ENCODE results near the gene RPUSD2.

RPUSD2 gene

DNA sequence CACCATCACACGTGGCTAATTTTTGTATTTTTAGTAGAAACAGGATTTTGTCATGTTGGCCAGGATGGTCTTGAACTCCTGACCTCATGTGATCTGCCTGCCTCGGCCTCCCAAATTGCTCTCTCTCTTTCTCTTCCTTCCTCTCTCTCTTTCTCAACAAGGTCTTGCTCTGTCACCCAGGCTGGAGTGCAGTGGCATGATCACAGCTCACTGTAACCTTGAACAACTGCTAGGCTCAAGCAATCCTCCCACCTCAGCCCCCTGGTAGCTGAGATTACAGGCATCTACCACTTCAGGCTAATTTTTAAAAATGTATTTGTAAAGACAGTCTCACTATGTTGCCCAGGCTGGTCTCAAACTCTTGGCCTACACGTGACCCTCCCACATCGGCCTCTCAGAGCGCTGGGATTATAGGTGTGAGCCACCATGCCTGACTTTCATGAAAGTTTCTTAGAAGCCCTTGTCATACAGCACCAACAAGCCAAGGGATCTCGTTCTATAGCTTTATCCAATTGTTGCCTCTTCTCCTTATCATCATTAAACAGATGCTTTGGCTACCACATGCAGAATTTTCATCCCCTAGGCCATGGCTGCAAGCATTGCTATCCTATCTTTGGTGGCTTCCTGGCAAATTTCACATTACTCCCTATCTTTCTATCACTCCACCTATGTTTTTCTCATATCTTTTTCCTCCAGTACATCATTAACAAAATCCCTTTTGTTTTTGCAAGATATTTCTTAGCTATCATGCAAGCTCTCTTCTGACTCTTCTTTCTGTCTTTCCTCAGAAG, 10.0 kb upstream of the RPUSD2 start:
- H2AK5ac ChIP-seq (ENCODE audit: low read length) = no peak overlapping the region
- H3K79me2 ChIP-seq (ENCODE audit: control insufficient read depth, insufficient read depth, low read length) = no peaks in the 10 kb centered on the region
- WGBS (ENCODE audit: extremely low coverage, insufficient coverage, low lambda C conversion rate) = no CpG with 5 or more reads among the region's 6 CpGs
- no peak overlapping the region for H3K18ac ChIP-seq (ENCODE audit: low read length)
- peaks cover 2% of the 10 kb centered on the region for H3K36me3 ChIP-seq (ENCODE audit: control insufficient read depth, insufficient read depth, low read length)
- H4K5ac ChIP-seq (ENCODE audit: low read length) = no peak overlapping the region
- no peak overlapping the region for H2BK15ac ChIP-seq (replicated peaks; ENCODE audit: low read depth)
- no peak overlapping the region for H3K56ac ChIP-seq (ENCODE audit: low read length)
- no peak overlapping the region for H3K23ac ChIP-seq (ENCODE audit: low read length)
- no peak overlapping the region for H3K9ac ChIP-seq (ENCODE audit: low read length)
- no peak overlapping the region for H3K27ac ChIP-seq (ENCODE audit: low read depth, low read length)
- H2BK120ac ChIP-seq (ENCODE audit: low read depth, low read length) = no peak overlapping the region
- H3K27me3 ChIP-seq (ENCODE audit: insufficient read depth, low read length, poor library complexity) = no peaks in the 10 kb centered on the region
- no peak overlapping the region for H3K4me2 ChIP-seq (ENCODE audit: low read length)
- no peak overlapping the region for H3K4ac ChIP-seq (ENCODE audit: low read depth, low read length)
- no peak for DNase-seq
- peaks cover 2% of the 10 kb centered on the region for H3K4me1 ChIP-seq (ENCODE audit: control insufficient read depth, low read depth, low read length)
- no peak overlapping the region for H4K8ac ChIP-seq (ENCODE audit: low read depth, low read length)
- no peak overlapping the region for H3K4me3 ChIP-seq (ENCODE audit: low read length)
- H3K79me1 ChIP-seq (ENCODE audit: low read length) = peaks cover 2% of the 10 kb centered on the region
- no peak overlapping the region for H2BK5ac ChIP-seq (ENCODE audit: low read length)

DNA sequence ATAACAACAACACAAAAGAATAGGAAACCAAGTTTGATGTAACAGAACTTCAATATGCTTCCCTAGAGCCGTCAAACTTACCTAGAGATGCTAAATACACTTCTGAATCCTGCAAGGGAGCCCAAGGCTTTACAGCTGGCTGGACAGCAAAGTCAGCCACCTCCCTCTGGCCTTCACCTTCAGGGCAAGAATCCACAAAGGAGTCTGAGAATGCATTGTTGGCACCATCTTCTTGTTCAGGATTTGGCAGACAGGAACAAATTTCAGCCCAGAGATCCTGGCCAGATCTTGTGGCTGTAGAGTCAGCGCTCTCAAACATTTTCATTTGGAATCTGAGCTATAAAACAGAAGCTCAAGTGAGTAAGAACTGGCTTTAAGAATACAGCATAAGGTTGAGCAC, 6.4 kb upstream of the RPUSD2 start:
- Histone ChIP-seq H3K9ac (ENCODE audit: low read length) (no peak overlapping the region), H3K4me1 (ENCODE audit: control insufficient read depth, low read depth, low read length) (peaks cover 4% of the 10 kb centered on the region), H3K36me3 (ENCODE audit: control insufficient read depth, insufficient read depth, low read length) (no peaks in the 10 kb centered on the region), H3K18ac (ENCODE audit: low read length) (no peak overlapping the region), H3K56ac (ENCODE audit: low read length) (no peak overlapping the region), H3K4me2 (ENCODE audit: low read length) (no peak overlapping the region), H4K8ac (ENCODE audit: low read depth, low read length) (no peak overlapping the region), H2BK120ac (ENCODE audit: low read depth, low read length) (no peak overlapping the region), H2BK15ac (replicated peaks; ENCODE audit: low read depth) (no peak overlapping the region), H2BK5ac (ENCODE audit: low read length) (no peak overlapping the region), H3K27me3 (ENCODE audit: insufficient read depth, low read length, poor library complexity) (no peaks in the 10 kb centered on the region), H3K4ac (ENCODE audit: low read depth, low read length) (no peak overlapping the region), H4K5ac (ENCODE audit: low read length) (no peak overlapping the region), H3K79me2 (ENCODE audit: control insufficient read depth, insufficient read depth, low read length) (no peaks in the 10 kb centered on the region), H2AK5ac (ENCODE audit: low read length) (no peak overlapping the region), H3K27ac (ENCODE audit: low read depth, low read length) (no peak overlapping the region), H3K79me1 (ENCODE audit: low read length) (peaks cover 2% of the 10 kb centered on the region), H3K23ac (ENCODE audit: low read length) (no peak overlapping the region), H3K4me3 (ENCODE audit: low read length) (no peak overlapping the region)
- no CpG with 5 or more reads among the region's 2 CpGs for WGBS (ENCODE audit: extremely low coverage, insufficient coverage, low lambda C conversion rate)
- no peak for DNase-seq

DNA sequence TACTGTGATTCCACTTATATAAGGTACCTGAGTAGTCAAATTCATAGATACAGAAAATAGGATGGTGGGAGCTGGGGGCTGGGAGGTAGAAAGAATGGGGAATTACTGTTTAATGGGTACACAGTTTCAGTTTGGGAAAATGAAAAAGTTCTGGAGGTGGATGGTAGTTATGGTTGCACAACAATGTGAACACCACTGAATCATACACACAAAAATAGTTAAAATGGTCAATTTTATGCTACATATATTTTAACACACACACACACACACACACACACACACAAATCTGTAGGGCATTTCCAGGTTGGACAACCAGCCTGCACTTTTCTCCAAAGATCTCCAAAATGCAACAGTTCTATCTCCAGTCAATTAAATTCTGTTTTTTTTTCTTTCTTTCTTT, 5.7 kb upstream of the RPUSD2 start:
- no peak overlapping the region for H3K4ac ChIP-seq (ENCODE audit: low read depth, low read length)
- H2BK15ac ChIP-seq (replicated peaks; ENCODE audit: low read depth) = no peak overlapping the region
- H4K5ac ChIP-seq (ENCODE audit: low read length) = no peak overlapping the region
- no peak overlapping the region for H4K8ac ChIP-seq (ENCODE audit: low read depth, low read length)
- H3K18ac ChIP-seq (ENCODE audit: low read length) = no peak overlapping the region
- no peak overlapping the region for H3K56ac ChIP-seq (ENCODE audit: low read length)
- no peak overlapping the region for H2BK5ac ChIP-seq (ENCODE audit: low read length)
- no peak overlapping the region for H3K4me2 ChIP-seq (ENCODE audit: low read length)
- H3K79me2 ChIP-seq (ENCODE audit: control insufficient read depth, insufficient read depth, low read length) = no peaks in the 10 kb centered on the region
- no peak overlapping the region for H3K4me3 ChIP-seq (ENCODE audit: low read length)
- H2AK5ac ChIP-seq (ENCODE audit: low read length) = no peak overlapping the region
- no peaks in the 10 kb centered on the region for H3K27me3 ChIP-seq (ENCODE audit: insufficient read depth, low read length, poor library complexity)
- H3K9ac ChIP-seq (ENCODE audit: low read length) = no peak overlapping the region
- no peak for DNase-seq
- no peak overlapping the region for H3K27ac ChIP-seq (ENCODE audit: low read depth, low read length)
- H3K4me1 ChIP-seq (ENCODE audit: control insufficient read depth, low read depth, low read length) = peaks cover 4% of the 10 kb centered on the region
- H2BK120ac ChIP-seq (ENCODE audit: low read depth, low read length) = no peak overlapping the region
- H3K79me1 ChIP-seq (ENCODE audit: low read length) = peaks cover 2% of the 10 kb centered on the region
- H3K36me3 ChIP-seq (ENCODE audit: control insufficient read depth, insufficient read depth, low read length) = no peaks in the 10 kb centered on the region
- no peak overlapping the region for H3K23ac ChIP-seq (ENCODE audit: low read length)

- Histone ChIP-seq H3K56ac (ENCODE audit: low read length) (peak within 1 kb of the TSS; percentile 92), H3K27me3 (ENCODE audit: insufficient read depth, low read length, poor library complexity) (no peaks in the 10 kb centered on the region), H2BK120ac (ENCODE audit: low read depth, low read length) (no peak within 1 kb of the TSS), H2AK5ac (ENCODE audit: low read length) (no peak within 1 kb of the TSS), H3K4ac (ENCODE audit: low read depth, low read length) (no peak within 1 kb of the TSS), H4K5ac (ENCODE audit: low read length) (no peak within 1 kb of the TSS), H3K36me3 (ENCODE audit: control insufficient read depth, insufficient read depth, low read length) (no peaks in the 10 kb centered on the region), H3K23ac (ENCODE audit: low read length) (peak within 1 kb of the TSS; percentile 89), H3K4me1 (ENCODE audit: control insufficient read depth, low read depth, low read length) (peaks cover 4% of the 10 kb centered on the region), H4K8ac (ENCODE audit: low read depth, low read length) (no peak within 1 kb of the TSS), H3K79me1 (ENCODE audit: low read length) (peaks cover 2% of the 10 kb centered on the region), H3K4me2 (ENCODE audit: low read length) (peak within 1 kb of the TSS; percentile 93), H3K79me2 (ENCODE audit: control insufficient read depth, insufficient read depth, low read length) (peaks cover 6% of the 10 kb centered on the region), H2BK5ac (ENCODE audit: low read length) (no peak within 1 kb of the TSS), H3K4me3 (ENCODE audit: low read length) (peak within 1 kb of the TSS; percentile 93), H2BK15ac (replicated peaks; ENCODE audit: low read depth) (no peak within 1 kb of the TSS), H3K18ac (ENCODE audit: low read length) (peak within 1 kb of the TSS; percentile 60), H3K27ac (ENCODE audit: low read depth, low read length) (peak within 1 kb of the TSS; percentile 49), H3K9ac (ENCODE audit: low read length) (peak within 1 kb of the TSS; percentile 92)
- DNase-seq = peak; percentile 100
- no CpG with 5 or more reads among the region's 40 CpGs for WGBS (ENCODE audit: extremely low coverage, insufficient coverage, low lambda C conversion rate)
These were observed 4.3 kb upstream of the RPUSD2 start, which contains the start of gene CCDC32 for GRCh38 chr15:40564591-40565332. CCDC32 (minus strand) TSS chr15:40565042; CDS start chr15:40563015, 2,027 bp downstream.

- H3K27me3 ChIP-seq (ENCODE audit: insufficient read depth, low read length, poor library complexity) = no peaks in the 10 kb centered on the region
- no peak overlapping the region for H3K4me3 ChIP-seq (ENCODE audit: low read length)
- no peak overlapping the region for H3K23ac ChIP-seq (ENCODE audit: low read length)
- no peak overlapping the region for H2BK15ac ChIP-seq (replicated peaks; ENCODE audit: low read depth)
- peak overlapping the region; percentile 19 for H3K4me2 ChIP-seq (ENCODE audit: low read length)
- no peak overlapping the region for H3K27ac ChIP-seq (ENCODE audit: low read depth, low read length)
- H3K4me1 ChIP-seq (ENCODE audit: control insufficient read depth, low read depth, low read length) = peaks cover 6% of the 10 kb centered on the region
- no peaks in the 10 kb centered on the region for H3K36me3 ChIP-seq (ENCODE audit: control insufficient read depth, insufficient read depth, low read length)
- no CpG with 5 or more reads among the region's 20 CpGs for WGBS (ENCODE audit: extremely low coverage, insufficient coverage, low lambda C conversion rate)
- peaks cover 13% of the 10 kb centered on the region for H3K79me2 ChIP-seq (ENCODE audit: control insufficient read depth, insufficient read depth, low read length)
- no peak overlapping the region for H3K18ac ChIP-seq (ENCODE audit: low read length)
- no peak overlapping the region for H2BK5ac ChIP-seq (ENCODE audit: low read length)
- no peak overlapping the region for H2BK120ac ChIP-seq (ENCODE audit: low read depth, low read length)
- H4K8ac ChIP-seq (ENCODE audit: low read depth, low read length) = no peak overlapping the region
- H3K4ac ChIP-seq (ENCODE audit: low read depth, low read length) = no peak overlapping the region
- DNase-seq = peak; percentile 16
- no peak overlapping the region for H4K5ac ChIP-seq (ENCODE audit: low read length)
- no peak overlapping the region for H2AK5ac ChIP-seq (ENCODE audit: low read length)
- H3K9ac ChIP-seq (ENCODE audit: low read length) = peak overlapping the region; percentile 37
- H3K79me1 ChIP-seq (ENCODE audit: low read length) = peaks cover 4% of the 10 kb centered on the region
- no peak overlapping the region for H3K56ac ChIP-seq (ENCODE audit: low read length)
These were observed 3.5 kb upstream of the RPUSD2 start for GRCh38 chr15:40565333-40566238.
